ENCODE data around the gene RAP1GAP2. TPM values are rescaled to one million over a fixed set of nuclear protein-coding genes. Genes with fewer than 3 reads are reported as not detected.
A peak's percentile ranks its signal among the peaks of the same experiment; 100 is the strongest.

Gene RAP1GAP2
- polyA plus RNA-seq, 3 donors: 1.5 to 48.4 (median 6.1) TPM

- Mint-ChIP-seq H3K4me3 (no peak overlapping the region), H3K9me3 (peaks cover 0 to 2% (median 0%) of the 10 kb centered on the region in 7 donors), H3K27ac (peak overlapping the region in 4 of 7 donors; percentile 24 to 59 (median 41)), H3K27me3 (ENCODE audit: low read depth in 3 of 3) (peaks cover 0 to 2% (median 0%) of the 10 kb centered on the region in 3 donors), H3K36me3 (peaks cover 57 to 77% of the 10 kb centered on the region in 2 donors), H3K4me1 (peaks cover 35% of the 10 kb centered on the region)
- no peaks in the 10 kb centered on the region for H3K27me3 ChIP-seq (ENCODE audit: control insufficient read depth in 2 of 2, insufficient read depth in 2 of 2, low read length in 2 of 2)
- H3K79me2 ChIP-seq (ENCODE audit: insufficient read depth, low read length): peaks cover 4% of the 10 kb centered on the region
- peak overlapping the region in 1 of 2 donors; percentile 36 for H3K27ac ChIP-seq (ENCODE audit: low read depth in 1 of 2, low read length in 2 of 2)
- peaks cover 79% of the 10 kb centered on the region for H4K20me1 ChIP-seq (ENCODE audit: insufficient read depth, low read length)
- WGBS (ENCODE audit: insufficient coverage): 100% methylated on average over 3 of the region's 4 CpGs
- no peak for DNase-seq
- H2AFZ ChIP-seq (ENCODE audit: insufficient read depth, low read depth, low read length, poor library complexity, severe bottlenecking): no peak overlapping the region
- no peaks in the 10 kb centered on the region for H3K9me3 ChIP-seq (replicated peaks in 1 of 2; ENCODE audit: control insufficient read depth in 1 of 2, insufficient read depth in 1 of 2, low read length in 2 of 2)
- no peak overlapping the region for H3K9ac ChIP-seq (ENCODE audit: insufficient read depth, low read length, poor library complexity, severe bottlenecking)
- no peak overlapping the region for H3K4me3 ChIP-seq (replicated peaks in 1 of 3; ENCODE audit: low read depth in 2 of 3, low read length in 3 of 3)
- H3K36me3 ChIP-seq (replicated peaks in 1 of 2; ENCODE audit: control insufficient read depth in 1 of 2, insufficient read depth in 2 of 2, low read length in 2 of 2): peaks cover 53 to 69% of the 10 kb centered on the region in 2 donors
- intact Hi-C loops (cut with micrococcal nuclease): loop anchor here in 1 of 2 donors (10.0 kb wide), 1 partner anchor 212 kb away; the partner anchor contains the start of gene RAP1GAP2
- H3K4me1 ChIP-seq (ENCODE audit: control insufficient read depth in 1 of 2, insufficient read depth in 2 of 2, low read length in 2 of 2): peaks cover 33 to 34% of the 10 kb centered on the region in 2 donors
- H3K4me2 ChIP-seq (replicated peaks; ENCODE audit: extremely low read depth, low read length, poor library complexity, severe bottlenecking): no peak overlapping the region
- TF ChIP-seq CTCF (IDR thresholded peaks at IDR 0.05): no peak
Observed at GRCh38 chr17:3006801-3007200, 210.6 kb downstream of the RAP1GAP2 start.

- H4K20me1 ChIP-seq (ENCODE audit: insufficient read depth, low read length): peaks cover 79% of the 10 kb centered on the region
- H3K27ac Mint-ChIP-seq: peak overlapping the region in 3 of 7 donors; percentile 10 to 57 (median 53)
- H3K27me3 Mint-ChIP-seq (ENCODE audit: low read depth in 3 of 3): peaks cover 0 to 2% (median 0%) of the 10 kb centered on the region in 3 donors
- H3K9ac ChIP-seq (ENCODE audit: insufficient read depth, low read length, poor library complexity, severe bottlenecking): no peak overlapping the region
- H3K4me1 Mint-ChIP-seq: peaks cover 27% of the 10 kb centered on the region
- peaks cover 59 to 78% of the 10 kb centered on the region in 2 donors for H3K36me3 ChIP-seq (replicated peaks in 1 of 2; ENCODE audit: control insufficient read depth in 1 of 2, insufficient read depth in 2 of 2, low read length in 2 of 2)
- H3K9me3 Mint-ChIP-seq: peaks cover 0 to 2% (median 0%) of the 10 kb centered on the region in 7 donors
- H3K79me2 ChIP-seq (ENCODE audit: insufficient read depth, low read length): peaks cover 4% of the 10 kb centered on the region
- no peaks in the 10 kb centered on the region for H3K9me3 ChIP-seq (replicated peaks in 1 of 2; ENCODE audit: control insufficient read depth in 1 of 2, insufficient read depth in 1 of 2, low read length in 2 of 2)
- H3K4me2 ChIP-seq (replicated peaks; ENCODE audit: extremely low read depth, low read length, poor library complexity, severe bottlenecking): no peak overlapping the region
- DNase-seq: no peak
- H3K4me3 Mint-ChIP-seq: no peak overlapping the region
- no peak for TF ChIP-seq CTCF (IDR thresholded peaks at IDR 0.05)
- intact Hi-C loops (cut with micrococcal nuclease): loop anchor here in 1 of 2 donors (10.0 kb wide), 1 partner anchor 213 kb away; the partner anchor contains the start of gene RAP1GAP2
- H2AFZ ChIP-seq (ENCODE audit: insufficient read depth, low read depth, low read length, poor library complexity, severe bottlenecking): no peak overlapping the region
- H3K36me3 Mint-ChIP-seq: peaks cover 64 to 80% of the 10 kb centered on the region in 2 donors
- peaks cover 24 to 25% of the 10 kb centered on the region in 2 donors for H3K4me1 ChIP-seq (ENCODE audit: control insufficient read depth in 1 of 2, insufficient read depth in 2 of 2, low read length in 2 of 2)
- H3K4me3 ChIP-seq (replicated peaks in 1 of 3; ENCODE audit: low read depth in 2 of 3, low read length in 3 of 3): no peak overlapping the region
- WGBS (ENCODE audit: insufficient coverage): 98% methylated on average over 7 of the region's 11 CpGs
- H3K27me3 ChIP-seq (ENCODE audit: control insufficient read depth in 2 of 2, insufficient read depth in 2 of 2, low read length in 2 of 2): no peaks in the 10 kb centered on the region
- H3K27ac ChIP-seq (ENCODE audit: low read depth in 1 of 2, low read length in 2 of 2): peak overlapping the region in 1 of 2 donors; percentile 36
Observed at GRCh38 chr17:3007651-3008121, 211.4 kb downstream of the RAP1GAP2 start.

Measured in CD14-positive monocyte (primary cell).